Hypothalamus (tissue), 51 donors: ENCODE results near the gene PCBD2.
"Not testable (repeated sequence)": the region's sequence is repeated elsewhere in the genome, so short reads cannot be mapped to it uniquely, and the experiment has no call there.

Experiments used
- DNase-seq, 51 donors: peaks; one replicate each; lab custom pipeline; 2025; lab: John Stamatoyannopoulos, UW

The PCBD2 gene

GRCh38 chr5:134904610-134905245 lies at the start of gene PCBD2:
Gene PCBD2, plus strand, starts transcription at chr5:134905131. Its CDS starts 9 bp downstream, at chr5:134905140.
- DNase-seq = peak; percentile 23 to 92 (median 81)

DNA sequence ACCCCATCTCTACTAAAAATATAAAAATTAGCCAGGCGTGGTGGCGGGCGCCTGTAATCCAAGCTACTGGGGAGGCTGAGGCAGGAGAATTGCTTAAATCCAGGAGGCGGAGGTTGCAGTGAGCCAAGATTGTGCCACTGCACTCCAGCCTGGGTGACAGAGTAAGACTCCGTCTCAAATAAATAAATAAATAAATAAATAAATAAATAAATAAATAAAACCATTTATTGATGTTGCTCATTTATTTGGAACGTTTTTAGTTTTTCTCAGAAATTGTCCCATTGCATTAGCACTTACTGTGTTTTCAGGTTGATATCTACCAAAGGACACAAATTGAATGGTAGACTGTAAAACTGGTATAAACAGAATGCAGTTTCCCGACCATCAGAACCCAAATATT lies 48.5 kb upstream of the PCBD2 start:
- DNase-seq = not testable (repeated sequence)

- peak in 1 of 51 donors; percentile 8 for DNase-seq
These were observed 47.5 kb upstream of the PCBD2 start for GRCh38 chr5:134857401-134857800.

- no peak for DNase-seq
These were observed 40.2 kb upstream of the PCBD2 start for GRCh38 chr5:134864707-134865106.

DNA sequence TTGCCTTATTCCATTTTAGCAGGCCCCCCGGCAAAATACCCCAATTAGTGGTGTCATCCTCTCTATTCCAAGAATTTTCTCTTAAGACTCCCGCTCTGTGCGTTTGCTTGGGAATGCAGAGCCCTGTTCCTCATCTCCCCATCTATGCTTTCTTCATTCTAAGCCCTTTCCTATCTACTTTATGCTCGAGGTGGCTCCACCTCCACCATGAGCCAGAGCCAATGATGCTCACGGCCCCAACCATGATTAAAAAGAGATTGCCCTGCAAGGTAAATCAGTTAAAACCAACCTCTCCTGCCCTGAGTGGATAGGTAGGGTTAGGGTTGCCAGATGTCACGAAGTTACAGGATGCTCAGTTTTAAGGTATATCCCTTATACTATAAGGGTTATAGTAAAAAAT lies 31.4 kb upstream of the PCBD2 start:
- peak in 2 of 51 donors; percentile 6 to 63 for DNase-seq

DNA sequence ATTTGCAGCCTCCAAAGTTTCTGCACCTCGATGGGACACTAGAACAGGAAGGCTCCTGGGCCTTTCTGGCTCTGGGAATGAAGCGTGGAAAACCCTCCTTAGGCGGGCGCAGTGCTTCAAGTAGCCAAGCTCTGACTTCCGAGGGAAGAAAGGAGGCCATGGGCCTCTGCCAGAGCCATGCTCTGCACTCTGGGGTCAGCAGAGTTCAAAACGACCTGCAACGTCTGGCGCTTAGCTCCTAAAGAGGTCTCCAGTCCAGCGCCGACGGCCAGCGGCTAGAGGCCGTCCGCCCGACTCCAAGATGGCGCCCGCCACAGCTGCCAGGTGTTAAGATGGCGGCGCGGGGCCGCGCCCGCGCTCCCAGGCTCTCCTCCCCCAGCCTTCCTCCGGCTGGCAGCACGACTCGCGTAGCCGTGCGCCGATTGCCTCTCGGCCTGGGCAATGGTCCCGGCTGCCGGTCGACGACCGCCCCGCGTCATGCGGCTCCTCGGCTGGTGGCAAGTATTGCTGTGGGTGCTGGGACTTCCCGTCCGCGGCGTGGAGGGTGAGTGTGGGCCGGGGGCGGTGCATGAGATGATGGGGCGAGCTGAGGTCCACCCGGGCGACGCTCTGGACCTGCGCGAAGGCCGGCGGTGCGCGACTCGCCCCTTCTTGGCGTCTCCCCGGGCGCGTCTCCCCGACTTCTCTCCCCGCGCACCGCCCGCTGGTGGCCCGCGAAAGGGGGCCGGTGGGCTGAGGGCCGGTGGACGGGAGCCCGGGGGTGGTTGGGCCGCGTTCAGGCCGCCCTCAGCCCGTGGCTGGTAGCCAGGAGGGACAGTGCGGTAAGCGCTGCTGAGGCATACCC lies 30.7 kb upstream of the PCBD2 start, which contains the start of gene TXNDC15:
TSS of gene TXNDC15 (plus strand) at position 385 of the 844 bp plus-strand sequence. CDS start at position 442, 57 bp downstream.
- DNase-seq = peak; percentile 35 to 92 (median 78)

DNA sequence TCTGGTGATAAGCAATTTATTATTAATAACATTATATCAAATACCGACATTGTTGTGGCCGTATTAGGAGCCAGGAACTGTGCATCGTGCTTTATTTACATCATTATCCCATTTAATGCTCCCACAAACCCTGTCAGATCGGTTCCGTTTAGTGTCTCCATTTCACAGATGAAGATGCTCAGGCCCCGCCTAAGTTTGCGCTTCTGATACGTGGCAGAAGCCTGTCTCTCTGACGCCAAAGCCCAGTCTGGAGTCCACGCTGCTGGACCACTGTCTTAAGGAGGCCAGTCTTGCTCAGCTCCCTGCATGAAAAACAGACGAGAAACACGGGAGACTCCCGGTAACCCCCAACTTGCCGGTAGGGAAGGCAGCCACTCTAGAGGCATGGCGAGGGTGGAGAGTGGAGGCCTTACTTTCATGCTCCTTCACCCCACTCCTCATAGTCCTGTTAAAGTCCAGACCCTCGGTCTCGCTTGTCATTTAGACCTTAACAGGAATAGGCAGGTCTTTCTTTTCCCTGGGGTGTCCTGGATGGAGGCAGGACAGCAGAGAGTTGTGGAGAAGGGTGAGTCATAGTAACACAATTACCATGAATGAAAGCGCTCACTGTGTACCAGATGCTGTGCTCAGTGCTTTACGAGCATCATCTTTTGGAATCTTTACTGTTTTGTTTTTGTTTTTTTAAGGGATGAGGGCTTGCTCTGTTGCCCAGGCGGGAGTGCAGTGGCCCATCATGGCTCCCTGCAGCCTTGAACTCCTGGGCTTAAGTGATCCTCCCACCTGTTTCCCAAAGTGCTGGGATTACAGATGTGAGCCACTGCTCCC lies 29.9 kb upstream of the PCBD2 start:
- DNase-seq = peak in 48 of 51 donors; percentile 13 to 86 (median 58)

- no peak for DNase-seq
These were observed 27.8 kb upstream of the PCBD2 start for GRCh38 chr5:134877159-134877558.

- DNase-seq = no peak
These were observed 26.5 kb upstream of the PCBD2 start for GRCh38 chr5:134878403-134878802.

DNA sequence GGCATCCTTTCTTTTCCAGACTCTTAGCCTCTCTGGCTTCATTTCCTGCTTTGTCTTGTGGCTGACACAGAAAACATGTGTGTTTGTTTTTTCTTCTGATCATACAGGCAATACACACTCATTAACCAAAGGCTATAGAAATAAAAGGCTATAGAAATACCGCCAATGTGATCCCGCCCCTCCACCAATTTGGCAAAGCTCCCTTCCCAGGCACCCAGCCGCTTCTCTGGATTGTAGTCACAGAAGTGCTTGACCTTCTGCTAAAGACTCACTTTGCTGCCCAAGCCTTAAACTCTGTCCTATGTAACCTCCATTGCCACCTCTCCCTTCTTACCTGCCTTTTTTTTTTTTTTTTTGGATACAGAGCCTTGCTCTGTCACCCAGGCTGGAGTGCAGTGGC lies 25.5 kb upstream of the PCBD2 start:
- DNase-seq = no peak

GRCh38 chr5:134880937-134881336 lies 24.0 kb upstream of the PCBD2 start:
- not testable (repeated sequence) for DNase-seq

- not testable (repeated sequence) for DNase-seq
These were observed 23.2 kb upstream of the PCBD2 start for GRCh38 chr5:134881711-134882110.

DNA sequence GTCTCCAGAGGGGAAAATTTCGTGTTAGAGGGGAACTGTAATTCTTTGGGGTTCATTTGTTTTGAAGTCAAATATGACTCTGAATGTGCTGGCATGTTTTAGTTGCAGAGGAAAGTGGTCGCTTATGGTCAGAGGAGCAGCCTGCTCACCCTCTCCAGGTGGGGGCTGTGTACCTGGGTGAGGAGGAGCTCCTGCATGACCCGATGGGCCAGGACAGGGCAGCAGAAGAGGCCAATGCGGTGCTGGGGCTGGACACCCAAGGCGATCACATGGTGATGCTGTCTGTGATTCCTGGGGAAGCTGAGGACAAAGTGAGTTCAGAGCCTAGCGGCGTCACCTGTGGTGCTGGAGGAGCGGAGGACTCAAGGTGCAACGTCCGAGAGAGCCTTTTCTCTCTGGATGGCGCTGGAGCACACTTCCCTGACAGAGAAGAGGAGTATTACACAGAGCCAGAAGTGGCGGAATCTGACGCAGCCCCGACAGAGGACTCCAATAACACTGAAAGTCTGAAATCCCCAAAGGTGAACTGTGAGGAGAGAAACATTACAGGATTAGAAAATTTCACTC lies 17.3 kb upstream of the PCBD2 start:
- DNase-seq = no peak

- DNase-seq = no peak
These were observed 15.6 kb upstream of the PCBD2 start for GRCh38 chr5:134889335-134889734.

GRCh38 chr5:134891473-134891872 lies 13.5 kb upstream of the PCBD2 start:
- no peak for DNase-seq

DNA sequence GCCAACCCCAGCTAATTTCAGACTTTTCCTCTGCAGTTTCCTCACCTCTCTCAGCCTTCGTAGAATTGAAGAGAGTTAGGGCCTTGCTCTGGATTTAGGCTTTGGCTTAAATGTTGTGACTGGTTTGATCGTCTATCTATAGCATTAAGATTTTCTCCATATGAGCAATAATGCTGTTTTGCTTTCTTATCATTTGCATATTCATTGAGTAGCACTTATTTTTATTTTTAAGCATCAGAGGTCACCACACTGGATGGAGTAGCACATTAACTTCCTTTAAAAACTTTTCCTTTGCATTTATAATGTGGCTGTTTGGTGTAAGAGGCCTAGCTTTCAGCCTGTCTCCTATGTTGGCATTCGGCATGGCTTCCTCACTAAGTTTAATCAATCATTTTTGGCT lies 12.6 kb upstream of the PCBD2 start:
- DNase-seq = no peak

GRCh38 chr5:134892926-134893325 lies 12.0 kb upstream of the PCBD2 start:
- no peak for DNase-seq

DNA sequence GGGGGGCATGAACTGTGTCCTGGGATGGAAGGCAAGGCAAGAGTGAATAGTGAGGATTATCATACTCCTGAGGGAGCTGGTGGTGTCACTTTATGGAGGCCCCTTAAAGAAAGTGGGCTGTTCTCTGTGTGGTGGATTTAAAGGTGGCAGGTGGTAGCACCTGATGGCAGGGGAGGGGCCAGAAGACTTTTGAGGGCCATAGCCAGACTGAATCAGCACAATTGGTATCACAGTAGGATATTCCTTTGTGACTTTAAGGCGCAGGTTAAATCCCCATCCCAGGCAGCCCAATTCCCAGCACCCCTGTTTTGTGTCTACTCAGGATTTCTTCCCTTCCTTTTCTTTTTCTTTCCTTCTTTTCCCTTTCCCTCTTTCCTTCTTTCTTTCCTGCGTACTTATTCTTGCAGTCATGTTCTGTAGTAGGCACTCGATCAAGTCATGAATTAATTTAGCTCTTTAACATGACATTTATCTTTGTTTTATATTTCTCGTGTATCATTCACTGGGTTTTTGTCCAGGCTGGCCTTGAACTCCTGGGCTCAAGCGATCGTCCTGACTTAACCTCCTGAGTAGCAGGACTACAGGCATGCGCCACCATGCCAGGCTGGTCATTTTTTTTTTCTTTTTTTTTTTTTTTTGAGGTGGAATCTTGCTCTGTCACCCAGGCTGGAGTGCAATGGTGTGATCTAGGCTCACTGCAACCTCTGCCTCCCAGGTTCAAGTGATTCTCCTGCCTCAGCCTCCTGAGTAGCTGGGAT lies 11.0 kb upstream of the PCBD2 start:
- no peak for DNase-seq

GRCh38 chr5:134902071-134902801 lies 2.7 kb upstream of the PCBD2 start:
- DNase-seq = peak in 2 of 51 donors; percentile 10 to 57
